ENCODE data around the gene AP2B1.

Gene AP2B1

GRCh38 chr17:35641032-35641431 lies 53.9 kb downstream of the AP2B1 start:
- no peak for DNase-seq

GRCh38 chr17:35645923-35646322 lies 58.8 kb downstream of the AP2B1 start:
- no peak for DNase-seq

- no peak for DNase-seq
These were observed 64.3 kb downstream of the AP2B1 start for GRCh38 chr17:35651467-35651866.

DNA sequence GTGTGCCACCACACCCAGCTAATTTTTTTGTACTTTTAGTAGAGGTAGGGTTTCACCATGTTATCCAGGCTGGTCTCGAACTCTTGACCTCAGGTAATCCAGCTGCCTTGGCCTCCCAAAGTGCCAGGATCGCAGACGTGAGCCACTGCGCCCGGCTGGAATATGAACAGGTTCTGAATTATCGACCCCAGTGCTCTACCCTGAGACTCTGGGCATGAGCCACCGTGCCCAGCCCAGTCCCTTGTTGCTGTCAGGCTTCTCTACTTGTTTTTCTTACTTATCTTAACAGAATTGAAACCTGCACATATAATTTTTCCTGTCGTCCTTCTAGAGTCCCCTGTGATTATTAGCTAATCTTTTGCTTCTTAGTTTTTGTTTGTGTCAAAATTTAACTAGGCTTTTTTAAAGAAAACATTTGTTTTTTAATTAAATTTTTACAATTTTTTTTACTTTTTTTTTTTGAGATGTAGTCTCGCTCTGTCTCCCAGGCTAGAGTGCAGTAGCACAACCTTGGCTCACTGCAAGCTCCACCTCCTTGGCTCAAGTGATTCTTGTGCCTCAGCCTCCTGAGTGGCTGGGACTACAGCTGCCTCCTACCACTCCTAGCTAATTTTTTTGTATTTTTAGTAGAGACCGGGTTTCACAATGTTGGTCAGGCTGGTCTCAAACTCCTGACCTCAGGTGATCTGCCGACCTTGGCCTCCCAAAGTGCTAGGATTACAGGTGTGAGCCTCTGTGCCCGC lies 66.7 kb downstream of the AP2B1 start:
- DNase-seq, result no peak

- DNase-seq, result no peak
These were observed 68.2 kb downstream of the AP2B1 start for GRCh38 chr17:35655303-35655702.

- no peak for DNase-seq
These were observed 73.8 kb downstream of the AP2B1 start for GRCh38 chr17:35660902-35661301.

- DNase-seq, result no peak
These were observed 77.6 kb downstream of the AP2B1 start for GRCh38 chr17:35664685-35665084.

GRCh38 chr17:35665662-35666061 lies 78.5 kb downstream of the AP2B1 start:
- no peak for DNase-seq

- DNase-seq, result no peak
These were observed 78.9 kb downstream of the AP2B1 start for GRCh38 chr17:35666070-35666469.

GRCh38 chr17:35666967-35667532 lies 79.9 kb downstream of the AP2B1 start:
- DNase-seq, result no peak

GRCh38 chr17:35668802-35669201 lies 81.7 kb downstream of the AP2B1 start:
- no peak for DNase-seq

- DNase-seq, result no peak
These were observed 87.4 kb downstream of the AP2B1 start for GRCh38 chr17:35674552-35674951.

DNA sequence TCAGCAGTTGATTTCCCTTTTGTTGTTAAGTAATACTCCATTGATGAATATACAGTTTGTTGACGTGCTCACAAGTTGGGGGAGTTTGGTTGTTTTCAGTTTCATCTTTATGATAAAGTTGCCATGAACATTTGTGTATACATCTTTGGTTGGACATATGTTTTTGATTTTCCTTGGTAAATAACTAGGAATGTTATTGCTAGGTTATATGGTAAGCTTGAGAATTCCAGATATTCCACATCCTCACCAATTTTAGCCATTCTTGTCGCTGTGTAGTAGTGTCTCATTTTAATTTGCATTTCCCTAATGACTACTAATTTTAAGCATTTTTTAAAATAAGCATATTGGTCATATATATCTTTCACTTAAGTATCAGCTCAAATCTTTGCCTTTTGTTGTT lies 89.3 kb downstream of the AP2B1 start:
- DNase-seq, result no peak

GRCh38 chr17:35679007-35679682 lies 92.0 kb downstream of the AP2B1 start:
- no peak for DNase-seq

GRCh38 chr17:35683591-35683990 lies 96.5 kb downstream of the AP2B1 start:
- no peak for DNase-seq

DNA sequence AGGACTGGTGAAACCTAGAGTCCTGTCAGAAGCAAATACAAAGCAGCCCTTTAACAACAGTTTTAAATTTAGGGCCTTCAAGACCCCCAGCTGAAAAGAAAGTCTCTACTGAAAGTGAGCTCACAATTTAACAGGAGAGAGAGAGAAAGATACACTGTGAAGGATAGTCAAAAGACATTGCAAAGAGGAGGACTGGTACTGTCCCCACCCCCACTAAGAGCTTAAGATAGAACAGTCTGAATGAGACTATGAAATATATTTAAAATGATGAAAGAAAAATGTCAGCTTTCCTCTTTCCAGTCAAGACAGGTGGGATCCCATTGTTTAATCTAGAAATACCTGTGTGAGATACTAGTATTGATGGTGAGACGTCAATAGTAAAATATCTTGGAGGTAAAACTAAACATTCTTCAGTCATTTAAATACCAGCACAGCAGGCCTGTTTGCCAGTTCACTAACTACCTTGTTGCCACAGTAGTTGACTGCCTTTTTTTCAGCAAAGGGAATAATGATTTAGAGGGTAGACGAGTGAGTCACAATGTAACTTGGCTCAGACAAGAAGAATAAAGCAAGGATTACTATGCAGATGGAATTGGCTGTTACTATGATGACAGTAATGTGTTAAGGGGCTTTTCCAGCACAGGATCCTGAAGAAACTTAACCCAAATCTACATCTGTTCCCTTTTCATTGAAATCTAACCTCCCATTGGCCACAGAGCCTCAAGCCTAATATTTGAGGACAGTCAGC lies 97.1 kb downstream of the AP2B1 start:
- no peak for DNase-seq

DNA sequence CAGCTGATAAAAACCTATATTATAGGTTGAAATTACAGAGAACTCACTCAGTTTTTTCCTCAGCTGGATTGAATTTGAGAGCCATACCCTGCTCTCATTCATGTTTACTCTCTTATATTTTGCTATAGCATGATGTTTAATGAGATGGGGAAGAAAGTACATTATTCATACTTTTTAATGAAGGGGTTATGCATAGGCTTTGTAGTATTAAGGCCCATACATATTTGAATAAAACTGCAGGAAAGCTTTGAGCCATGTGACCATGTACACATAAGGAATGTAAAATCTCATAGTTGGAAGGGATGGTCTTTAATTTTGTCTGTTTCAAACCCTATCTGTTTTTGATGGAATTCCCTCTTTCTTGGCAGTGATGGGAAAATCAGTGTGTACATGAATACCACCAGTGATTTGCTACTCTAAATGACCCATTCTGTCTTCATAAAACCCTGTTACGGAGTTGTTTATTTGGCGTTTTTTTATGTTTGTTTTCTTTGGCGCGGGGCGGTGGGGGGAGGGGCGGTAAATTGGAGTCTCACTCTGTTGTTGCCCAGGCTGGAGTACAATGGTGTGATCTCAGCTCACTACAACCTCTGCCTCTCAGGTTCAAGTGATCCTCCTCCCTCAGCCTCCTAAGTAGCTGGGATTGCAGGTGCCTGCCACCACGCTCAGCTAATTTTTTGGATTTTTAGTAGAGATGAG lies 105.5 kb downstream of the AP2B1 start:
- DNase-seq, result no peak

- no peak for DNase-seq
These were observed 106.5 kb downstream of the AP2B1 start for GRCh38 chr17:35693662-35694061.

- DNase-seq, result no peak
These were observed 107.8 kb downstream of the AP2B1 start for GRCh38 chr17:35694906-35695305.

DNA sequence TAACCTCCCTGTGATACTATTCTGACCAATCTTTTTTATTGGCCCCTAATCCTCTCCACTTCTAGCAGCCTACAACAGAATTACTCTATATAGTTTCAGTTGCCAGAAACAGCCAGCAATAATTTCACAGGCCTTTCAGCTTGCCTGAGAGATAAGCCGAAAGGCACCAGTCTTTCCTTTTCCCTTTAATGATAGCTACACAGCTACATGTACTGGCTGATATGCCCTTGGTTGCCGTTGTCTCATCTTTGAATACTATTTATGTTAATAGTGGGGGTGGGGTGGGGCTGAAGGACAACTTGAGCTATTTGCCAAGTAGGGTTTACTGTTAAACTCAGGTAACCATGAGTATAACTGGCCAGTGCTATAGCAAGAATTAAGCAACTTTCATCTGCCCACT lies 108.5 kb downstream of the AP2B1 start:
- no peak for DNase-seq

DNA sequence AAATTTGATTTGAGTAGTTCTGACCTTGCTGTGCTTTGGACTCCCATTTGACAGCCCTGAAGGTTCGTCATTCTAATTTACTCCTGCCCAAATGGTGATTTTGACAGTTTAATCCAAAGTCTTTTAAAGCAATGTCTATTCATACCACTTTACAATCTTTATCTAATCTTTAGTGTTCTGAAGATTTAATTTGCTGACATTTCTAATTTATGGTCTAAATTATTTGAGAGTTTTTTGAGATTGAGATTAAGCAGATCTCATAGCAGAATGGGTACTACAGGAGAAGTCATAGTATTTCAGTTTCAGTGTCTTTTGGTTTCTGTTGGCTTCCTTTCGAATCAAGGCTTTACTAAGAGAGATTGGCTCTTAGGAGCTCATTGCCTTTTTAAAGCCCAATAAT lies 111.7 kb downstream of the AP2B1 start:
- DNase-seq, result no peak

- DNase-seq, result no peak
These were observed 113.0 kb downstream of the AP2B1 start for GRCh38 chr17:35700150-35700549.

DNA sequence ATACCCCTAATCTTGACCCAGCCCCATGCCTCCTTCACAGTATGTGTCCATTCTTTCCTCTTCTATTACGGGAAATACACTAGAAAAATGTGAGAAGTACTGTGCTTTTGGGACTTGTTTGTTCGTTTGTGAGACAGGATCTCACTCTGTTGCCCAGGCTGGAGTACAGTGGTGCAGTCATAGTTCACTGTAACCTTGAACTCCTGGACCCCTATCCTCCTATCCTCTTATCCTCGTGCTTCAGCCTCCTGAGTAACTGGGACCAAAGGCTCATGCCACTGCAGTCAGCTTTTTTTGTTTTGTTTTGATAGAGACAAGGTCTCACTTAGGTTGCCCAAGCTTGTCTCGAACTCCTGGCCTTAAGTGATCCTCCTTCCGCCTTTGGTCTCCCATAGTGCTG lies 114.4 kb downstream of the AP2B1 start:
- no peak for DNase-seq

All from NCI-H1105 (cell line).